MM.1S (cell line): Measurements from ENCODE around the gene ELOVL6.

Experiments used
- EZH2 ChIP-seq: fragments of 300-600 bp; sonication (generic); optimal IDR thresholded peaks from 2 replicates; pipeline ENCODE3; 2017; ENCODE audit warnings: low read depth, mild to moderate bottlenecking, antibody characterized with exemption, low read length, mixed read lengths
- TF ChIP-seq, protein P1 (sequence below): fragments of 300-600 bp; sonication (generic); IDR thresholded peaks from 2 replicates; pipeline ENCODE4 v1.5.1; 2016; ENCODE audit warnings: antibody characterized with exemption, low read length, mixed read lengths

DNA sequence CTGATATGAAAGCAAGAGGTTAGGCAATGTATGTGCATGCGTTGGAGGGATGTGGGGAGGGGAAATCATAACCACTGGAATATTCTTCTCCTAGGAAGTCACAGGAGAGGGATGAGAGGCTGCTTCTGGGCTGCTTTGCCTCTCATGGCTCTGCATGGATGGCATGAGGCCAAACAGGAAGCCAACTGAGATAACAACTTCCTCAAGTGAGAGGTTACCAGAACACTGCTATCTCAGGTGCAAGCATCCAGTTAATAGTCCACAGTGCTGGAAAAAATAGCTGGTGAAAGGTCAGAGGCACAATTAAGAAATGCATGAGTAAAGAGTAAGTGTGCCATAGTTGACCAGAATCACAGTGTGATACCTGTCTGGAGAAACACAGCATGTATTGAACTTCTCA, 113.3 kb downstream of the ELOVL6 start:
- TF ChIP-seq, protein P1, sequence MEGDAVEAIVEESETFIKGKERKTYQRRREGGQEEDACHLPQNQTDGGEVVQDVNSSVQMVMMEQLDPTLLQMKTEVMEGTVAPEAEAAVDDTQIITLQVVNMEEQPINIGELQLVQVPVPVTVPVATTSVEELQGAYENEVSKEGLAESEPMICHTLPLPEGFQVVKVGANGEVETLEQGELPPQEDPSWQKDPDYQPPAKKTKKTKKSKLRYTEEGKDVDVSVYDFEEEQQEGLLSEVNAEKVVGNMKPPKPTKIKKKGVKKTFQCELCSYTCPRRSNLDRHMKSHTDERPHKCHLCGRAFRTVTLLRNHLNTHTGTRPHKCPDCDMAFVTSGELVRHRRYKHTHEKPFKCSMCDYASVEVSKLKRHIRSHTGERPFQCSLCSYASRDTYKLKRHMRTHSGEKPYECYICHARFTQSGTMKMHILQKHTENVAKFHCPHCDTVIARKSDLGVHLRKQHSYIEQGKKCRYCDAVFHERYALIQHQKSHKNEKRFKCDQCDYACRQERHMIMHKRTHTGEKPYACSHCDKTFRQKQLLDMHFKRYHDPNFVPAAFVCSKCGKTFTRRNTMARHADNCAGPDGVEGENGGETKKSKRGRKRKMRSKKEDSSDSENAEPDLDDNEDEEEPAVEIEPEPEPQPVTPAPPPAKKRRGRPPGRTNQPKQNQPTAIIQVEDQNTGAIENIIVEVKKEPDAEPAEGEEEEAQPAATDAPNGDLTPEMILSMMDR, result no peak
- TF ChIP-seq EZH2, result no peak
